Left lung (tissue), 10 donors: ENCODE results near the gene ASIC2. TPM values are rescaled to one million over a fixed set of nuclear protein-coding genes. Genes with fewer than 3 reads are reported as not detected.
A peak's percentile ranks its signal among the peaks of the same experiment; 100 is the strongest.

Source experiments
- ATAC-seq: fragments of 200-7000 bp; cut with Tn5 transposase; one replicate; pipeline ENCODE4 v1.9.1; 2020; ENCODE audit warnings: moderate library complexity
- DNase-seq, 4 donors: peaks; one replicate each; pipeline ENCODE4 v3.0.0-alpha.2; 2013 to 2020
- H3K27ac ChIP-seq, 2 donors: fragments of 200-600 bp; sonication (generic) in 1 of 2; one replicate each; pipeline versions ENCODE4 v1.5.0 to v1.8.0; 2020 to 2021
- H3K27me3 ChIP-seq, 2 donors: fragments of 200-600 bp; sonication (generic) in 1 of 2; one replicate each; pipeline versions ENCODE4 v1.5.0 to v1.8.0; 2020 to 2021
- H3K36me3 ChIP-seq, 2 donors: fragments of 200-600 bp; sonication (generic) in 1 of 2; one replicate each; pipeline versions ENCODE4 v1.5.0 to v1.8.0; 2020 to 2021
- H3K4me1 ChIP-seq, 2 donors: fragments of 200-600 bp; one replicate each; pipeline ENCODE4 v1.8.0; 2021
- H3K4me3 ChIP-seq, 2 donors: fragments of 200-600 bp; sonication (generic) in 1 of 2; one replicate each; pipeline versions ENCODE4 v1.5.0 to v1.8.0; 2020 to 2021; ENCODE audit warnings: mild to moderate bottlenecking in 1 of 2
- H3K9me3 ChIP-seq, 2 donors: fragments of 200-600 bp; sonication (generic) in 1 of 2; one replicate each; pipeline versions ENCODE4 v1.5.0 to v1.8.0; 2020 to 2021
- intact Hi-C, 2 donors: fragments of 100-400 bp; cut with DNase I; formaldehyde crosslinking; loops; one replicate each; pipeline versions ENCODE4 v1.11.2 to v1.14.2; 2022
- polyA plus RNA-seq, 6 donors: library from polyadenylated mRNA; unstranded; fragments of 120-200 nt; gene quantifications; one replicate each; pipeline ENCODE4 v1.2.1, GENCODE V29; 2013; ENCODE audit not compliant: insufficient read length in 6 of 6
- total RNA-seq, 2 donors: library from RNA; stranded (reverse); fragmentation: NEBNext Ultra II Directional; extraction: Animal tissue kit (Norgen Biotek cat#: 25700); gene quantifications; one replicate each; pipeline ENCODE4 v1.2.1, GENCODE V29; 2021
- TF ChIP-seq, protein P1 (sequence below), 2 donors: fragments of 200-600 bp; sonication (generic) in 1 of 2; IDR thresholded peaks; one replicate each; pipeline versions ENCODE4 v1.5.0 to v1.8.0; 2021; ENCODE audit warnings: antibody characterized with exemption in 2 of 2
- donor health status: DM: no; HTN: yes; CAD: no.
- donor health status: DM: no; HTN: no; CAD: no.

The ASIC2 gene
- total and polyA plus RNA-seq, 8 donors, result 0.08 to 0.59 (median 0.46) TPM

DNA sequence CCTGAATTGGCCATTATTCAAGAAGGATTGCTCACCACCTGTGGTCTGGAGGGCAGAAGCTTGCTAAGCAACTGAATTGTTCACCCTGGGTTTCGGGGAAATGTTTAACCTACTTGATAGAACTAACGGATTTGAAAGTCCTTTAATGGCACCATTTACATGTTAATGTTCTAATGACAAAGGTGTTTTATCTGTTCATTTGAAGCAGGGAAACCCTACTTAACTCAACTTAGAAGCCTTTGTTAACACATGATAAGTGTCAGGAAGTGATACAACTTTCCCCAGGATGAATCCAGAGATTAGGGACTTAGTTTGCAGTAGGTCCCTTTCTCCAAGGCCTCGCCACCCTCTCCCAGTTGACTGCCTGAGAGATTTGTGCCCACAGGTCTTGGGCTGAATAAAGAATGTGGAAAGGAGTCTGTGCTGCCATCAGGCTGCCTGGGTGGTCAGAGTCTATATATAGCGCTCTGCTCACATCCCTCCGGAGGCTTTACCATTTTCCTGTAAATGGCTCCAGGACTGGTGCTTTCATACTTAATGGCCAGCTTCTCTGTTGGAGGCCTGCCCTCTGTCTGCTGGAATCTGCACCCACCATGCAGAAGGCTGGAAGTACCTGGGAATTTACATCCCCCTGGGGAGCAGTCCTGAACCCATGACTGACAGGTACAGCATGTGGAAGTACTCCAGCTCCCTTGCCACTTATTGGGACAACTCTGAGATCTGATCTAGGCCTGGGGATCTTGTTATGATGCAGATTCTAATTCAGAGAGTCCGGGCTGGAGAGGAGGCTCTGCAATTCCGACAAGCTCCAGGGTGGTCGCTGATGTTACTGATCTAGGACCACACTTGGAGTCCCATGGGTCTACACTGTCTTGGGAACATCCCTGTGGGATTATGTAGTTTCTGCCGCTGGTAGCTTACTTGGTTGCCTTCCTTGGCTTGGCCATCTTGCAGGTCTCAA lies 99.9 kb downstream of the ASIC2 start:
- TF ChIP-seq, protein P1, sequence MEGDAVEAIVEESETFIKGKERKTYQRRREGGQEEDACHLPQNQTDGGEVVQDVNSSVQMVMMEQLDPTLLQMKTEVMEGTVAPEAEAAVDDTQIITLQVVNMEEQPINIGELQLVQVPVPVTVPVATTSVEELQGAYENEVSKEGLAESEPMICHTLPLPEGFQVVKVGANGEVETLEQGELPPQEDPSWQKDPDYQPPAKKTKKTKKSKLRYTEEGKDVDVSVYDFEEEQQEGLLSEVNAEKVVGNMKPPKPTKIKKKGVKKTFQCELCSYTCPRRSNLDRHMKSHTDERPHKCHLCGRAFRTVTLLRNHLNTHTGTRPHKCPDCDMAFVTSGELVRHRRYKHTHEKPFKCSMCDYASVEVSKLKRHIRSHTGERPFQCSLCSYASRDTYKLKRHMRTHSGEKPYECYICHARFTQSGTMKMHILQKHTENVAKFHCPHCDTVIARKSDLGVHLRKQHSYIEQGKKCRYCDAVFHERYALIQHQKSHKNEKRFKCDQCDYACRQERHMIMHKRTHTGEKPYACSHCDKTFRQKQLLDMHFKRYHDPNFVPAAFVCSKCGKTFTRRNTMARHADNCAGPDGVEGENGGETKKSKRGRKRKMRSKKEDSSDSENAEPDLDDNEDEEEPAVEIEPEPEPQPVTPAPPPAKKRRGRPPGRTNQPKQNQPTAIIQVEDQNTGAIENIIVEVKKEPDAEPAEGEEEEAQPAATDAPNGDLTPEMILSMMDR (IDR thresholded peaks at IDR 0.05), result no peak
- no peak overlapping the region for H3K27ac ChIP-seq
- no peak for DNase-seq
- no peaks in the 10 kb centered on the region for H3K4me1 ChIP-seq
- ATAC-seq, result no peak
- H3K27me3 ChIP-seq, result peaks cover 0 to 3% of the 10 kb centered on the region in 2 donors
- no peaks in the 10 kb centered on the region for H3K9me3 ChIP-seq
- intact Hi-C loops, result no loop called here
- no peaks in the 10 kb centered on the region for H3K36me3 ChIP-seq
- H3K4me3 ChIP-seq, result no peak overlapping the region

DNA sequence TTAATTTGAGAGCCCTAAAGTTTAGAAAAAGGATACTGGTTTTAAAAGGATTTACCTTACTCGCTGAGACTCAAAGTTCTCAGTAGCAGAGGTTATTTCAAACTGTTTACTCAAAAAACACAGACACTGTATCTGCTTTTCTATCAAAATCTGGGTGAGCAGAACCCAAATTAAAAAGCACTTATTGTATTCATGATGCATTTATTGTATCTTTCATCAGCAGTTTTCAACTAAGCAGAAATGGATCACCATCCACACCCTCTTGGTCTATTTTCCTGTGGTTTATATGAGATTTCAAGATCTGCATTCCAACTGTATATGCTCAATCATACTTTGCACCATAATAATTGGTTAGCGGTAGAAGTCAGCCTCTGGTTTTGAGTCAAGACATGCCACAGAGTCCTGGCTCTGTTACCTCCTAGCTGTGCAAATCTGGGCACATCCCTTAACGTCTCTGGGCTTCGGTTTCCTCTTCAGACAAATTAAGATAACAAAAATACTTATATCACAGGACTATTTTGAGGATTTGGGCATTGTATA lies 109.5 kb downstream of the ASIC2 start:
- Histone ChIP-seq H3K27me3 (peaks cover 0 to 23% of the 10 kb centered on the region in 2 donors), H3K36me3 (no peaks in the 10 kb centered on the region), H3K4me3 (no peak overlapping the region), H3K4me1 (no peaks in the 10 kb centered on the region), H3K27ac (no peak overlapping the region), H3K9me3 (no peaks in the 10 kb centered on the region)
- ATAC-seq, result no peak
- TF ChIP-seq, protein P1 (IDR thresholded peaks at IDR 0.05), result no peak
- no peak for DNase-seq
- intact Hi-C loops, result no loop called here

DNA sequence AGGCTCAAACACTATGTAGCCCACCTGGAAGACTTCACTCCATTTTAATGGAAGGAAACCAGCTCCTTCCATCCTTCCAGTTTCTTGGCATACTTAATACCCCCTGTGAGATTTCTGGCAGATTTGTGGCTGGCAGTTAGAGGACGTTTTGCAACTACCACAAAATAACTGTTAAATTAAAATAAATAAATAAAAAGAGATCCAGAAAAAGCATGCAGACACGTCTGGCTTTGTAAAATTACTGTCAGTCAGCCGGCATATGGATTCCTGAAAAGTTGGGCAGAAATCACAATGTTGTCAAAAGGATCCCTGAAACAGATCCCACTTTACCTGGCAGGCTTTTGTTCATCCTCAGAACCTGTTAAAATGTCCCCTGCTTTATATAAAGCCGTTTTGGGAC lies 113.9 kb downstream of the ASIC2 start:
- ATAC-seq, result no peak
- peaks cover 0 to 12% of the 10 kb centered on the region in 2 donors for H3K27me3 ChIP-seq
- no peak overlapping the region for H3K4me3 ChIP-seq
- no peaks in the 10 kb centered on the region for H3K9me3 ChIP-seq
- H3K4me1 ChIP-seq, result no peaks in the 10 kb centered on the region
- intact Hi-C loops, result no loop called here
- TF ChIP-seq, protein P1 (IDR thresholded peaks at IDR 0.05), result no peak
- no peaks in the 10 kb centered on the region for H3K36me3 ChIP-seq
- no peak overlapping the region for H3K27ac ChIP-seq
- DNase-seq, result no peak

DNA sequence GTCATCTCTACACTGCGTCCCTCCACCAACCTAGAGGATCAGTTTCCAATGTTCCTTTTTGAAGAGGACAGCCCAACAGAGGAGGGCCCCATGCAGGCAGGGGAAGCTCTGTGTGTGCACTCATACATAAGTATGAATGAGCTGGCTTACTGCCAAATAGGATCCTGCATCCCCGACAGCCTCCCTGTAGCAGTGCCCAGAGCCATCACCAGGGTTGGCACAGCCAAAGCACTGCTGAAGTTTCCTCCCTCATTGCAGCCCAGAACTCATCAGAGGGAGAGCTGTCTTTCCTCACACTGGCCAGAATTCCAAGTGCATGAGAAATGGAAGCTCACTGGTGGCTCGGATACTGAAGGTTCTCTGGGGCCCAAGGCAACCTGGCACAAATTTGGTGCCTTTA lies 114.4 kb downstream of the ASIC2 start:
- DNase-seq (no peak), ATAC-seq (no peak)
- Histone ChIP-seq H3K9me3 (no peaks in the 10 kb centered on the region), H3K27ac (no peak overlapping the region), H3K4me3 (no peak overlapping the region), H3K27me3 (peaks cover 0 to 13% of the 10 kb centered on the region in 2 donors), H3K36me3 (no peaks in the 10 kb centered on the region), H3K4me1 (no peaks in the 10 kb centered on the region)
- intact Hi-C loops, result no loop called here
- TF ChIP-seq, protein P1 (IDR thresholded peaks at IDR 0.05), result no peak

DNA sequence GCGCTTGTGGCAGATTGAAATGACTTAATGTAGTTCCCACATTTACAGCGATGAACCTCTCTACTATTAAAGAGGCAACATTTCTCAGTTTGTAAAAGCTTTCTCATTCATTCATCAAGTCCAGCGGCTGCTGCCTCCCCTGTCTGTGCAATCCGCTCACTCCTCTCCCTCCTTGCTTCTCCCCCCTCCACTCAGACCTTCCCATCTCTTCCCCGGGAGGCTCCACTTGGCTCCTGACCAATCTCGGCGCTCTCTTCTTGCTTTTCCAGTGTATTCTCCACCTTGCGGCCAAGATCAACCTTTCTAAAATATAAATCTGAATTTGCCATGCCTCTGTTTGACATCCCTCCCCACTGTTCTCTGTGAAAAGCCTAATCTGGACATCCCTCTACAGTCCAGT lies 117.5 kb downstream of the ASIC2 start:
- H3K27me3 ChIP-seq, result peaks cover 0 to 13% of the 10 kb centered on the region in 2 donors
- no peak for ATAC-seq
- peak in 1 of 4 donors; percentile 6 for DNase-seq

More for the DNA sequence above, 117.5 kb downstream of the ASIC2 start:
- H3K9me3 ChIP-seq, result no peaks in the 10 kb centered on the region
- TF ChIP-seq, protein P1 (IDR thresholded peaks at IDR 0.05), result no peak
- intact Hi-C loops, result no loop called here
- no peaks in the 10 kb centered on the region for H3K36me3 ChIP-seq
- no peak overlapping the region for H3K27ac ChIP-seq
- H3K4me1 ChIP-seq, result no peaks in the 10 kb centered on the region
- no peak overlapping the region for H3K4me3 ChIP-seq
